ENCODE data around the gene CAPN8.

GRCh38 chr1:223706077-223706973 is 40.8 kb upstream of the CAPN8 start:
- TF ChIP-seq REST (IDR thresholded peaks at IDR 0.05) (no peak), JUND (IDR thresholded peaks at IDR 0.05) (no peak), MAX (IDR thresholded peaks at IDR 0.05) (no peak), RAD21 (IDR thresholded peaks at IDR 0.05) (no peak), EGR1 (IDR thresholded peaks at IDR 0.05; ENCODE audit: low read depth in 2 of 2) (no peak), SP1 (IDR thresholded peaks at IDR 0.05) (no peak), CTCF (IDR thresholded peaks at IDR 0.05; ENCODE audit: low read depth, low read length, missing input control) (no peak)
